COLO668 (cell line): ENCODE results near the gene SIX3.

ENCODE experiments used
- DNase-seq: peaks from one replicate; lab custom pipeline; 2025; ENCODE audit not compliant: unreplicated experiment; lab: John Stamatoyannopoulos, UW

The SIX3 gene

GRCh38 chr2:44954889-44955592 lies 13.5 kb downstream of the SIX3 start:
- DNase-seq = no peak

GRCh38 chr2:44955593-44956392 lies 14.3 kb downstream of the SIX3 start:
- peak; percentile 77 for DNase-seq

- DNase-seq = no peak
Observed at GRCh38 chr2:44956843-44957242, 15.3 kb downstream of the SIX3 start.

GRCh38 chr2:44957656-44958327 lies 16.3 kb downstream of the SIX3 start:
- no peak for DNase-seq

GRCh38 chr2:44959855-44960254 lies 18.4 kb downstream of the SIX3 start:
- no peak for DNase-seq

- DNase-seq = no peak
Observed at GRCh38 chr2:44960871-44961270, 19.4 kb downstream of the SIX3 start.

GRCh38 chr2:44962176-44962695 lies 20.7 kb downstream of the SIX3 start:
- no peak for DNase-seq

- DNase-seq = peak; percentile 48
Observed at GRCh38 chr2:44964752-44965236, 23.3 kb downstream of the SIX3 start.

GRCh38 chr2:44965684-44966083 lies 24.2 kb downstream of the SIX3 start:
- DNase-seq = no peak

GRCh38 chr2:44967056-44967455 lies 25.6 kb downstream of the SIX3 start:
- no peak for DNase-seq

GRCh38 chr2:44967727-44968432 lies 26.4 kb downstream of the SIX3 start:
- no peak for DNase-seq

GRCh38 chr2:44969936-44970335 lies 28.4 kb downstream of the SIX3 start:
- DNase-seq = no peak

- DNase-seq = no peak
Observed at GRCh38 chr2:44970846-44971450, 29.4 kb downstream of the SIX3 start.

GRCh38 chr2:44972771-44973535 lies 31.5 kb downstream of the SIX3 start:
- peak; percentile 15 for DNase-seq

GRCh38 chr2:44974064-44974715 lies 32.7 kb downstream of the SIX3 start:
- peak; percentile 23 for DNase-seq

- no peak for DNase-seq
Observed at GRCh38 chr2:44975571-44976450, 34.3 kb downstream of the SIX3 start.

- no peak for DNase-seq
Observed at GRCh38 chr2:44979581-44979980, 38.1 kb downstream of the SIX3 start.
